IMR-90 (cell line): ENCODE results near the gene NTRK2. TPM values are rescaled to one million over a fixed set of nuclear protein-coding genes. Genes with fewer than 3 reads are reported as not detected.

ENCODE experiments used
- ATAC-seq: fragments of 200-7000 bp; cut with Tn5 transposase; 2 replicates; pipeline ENCODE4 v1.9.1; 2020; ENCODE audit warnings: low read depth, mild to moderate bottlenecking, moderate library complexity
- BruUV-seq: library from RNA; stranded (reverse); fragments of 400-500 nt; replicated peaks from 2 replicates; lab custom pipeline; 2021; lab: Mats Ljungman, UMichigan
- CTCF ChIA-PET: fragments of 300-600 bp; formaldehyde crosslinking; extraction: SDS; loops from one replicate; lab custom pipeline; 2021; ENCODE audit warnings: antibody characterized with exemption; lab: Yijun Ruan, JAX
- POLR2A ChIA-PET: fragments of 300-600 bp; sonication (Branson Sonifier 250); formaldehyde crosslinking; loops from one replicate; lab custom pipeline; 2022; ENCODE audit warnings: antibody characterized with exemption; ENCODE audit not compliant: unreplicated experiment; lab: Charles Lee
- DNase-seq: peaks from one replicate; pipeline ENCODE4 v3.0.0; 2013
- H2AFZ ChIP-seq: replicated peaks from 2 replicates; pipeline ENCODE3; 2013; ENCODE audit warnings: low read length, mild to moderate bottlenecking; ENCODE audit not compliant: poor library complexity
- H2AK5ac ChIP-seq: 2 replicates; pipeline ENCODE4 v1.6.1; 2013; ENCODE audit warnings: low read depth, low read length, inconsistent platforms
- H2AK9ac ChIP-seq: replicated peaks from 2 replicates; pipeline ENCODE3; 2013; ENCODE audit warnings: mild to moderate bottlenecking, low read depth, low read length, moderate library complexity; ENCODE audit not compliant: poor library complexity
- H2BK120ac ChIP-seq: 2 replicates; pipeline ENCODE4 v1.6.1; 2013; ENCODE audit warnings: low read depth, low read length, inconsistent platforms
- H2BK15ac ChIP-seq: 3 replicates; pipeline ENCODE4 v1.6.1; 2013; ENCODE audit warnings: low read depth, low read length, inconsistent platforms
- H2BK20ac ChIP-seq: 2 replicates; pipeline ENCODE4 v1.6.1; 2013; ENCODE audit warnings: low read depth, mild to moderate bottlenecking, inconsistent platforms, low read length, moderate library complexity
- H2BK5ac ChIP-seq: 2 replicates; pipeline ENCODE4 v1.6.1; 2013; ENCODE audit warnings: mild to moderate bottlenecking, low read depth, low read length, inconsistent platforms; ENCODE audit not compliant: poor library complexity, severe bottlenecking
- H3K14ac ChIP-seq: replicated peaks from 2 replicates; pipeline ENCODE4 v1.6.1; 2013; ENCODE audit warnings: low read depth, low read length, inconsistent platforms
- H3K18ac ChIP-seq: 2 replicates; pipeline ENCODE4 v1.6.1; 2013; ENCODE audit warnings: low read depth, low read length, control low read depth
- H3K23ac ChIP-seq: 2 replicates; pipeline ENCODE4 v1.6.1; 2013; ENCODE audit warnings: low read depth, low read length, inconsistent platforms
- H3K27ac ChIP-seq: 2 replicates; pipeline ENCODE4 v1.5.1; 2013; ENCODE audit warnings: mild to moderate bottlenecking, control low read depth, low read length; ENCODE audit not compliant: insufficient read depth
- H3K27me3 ChIP-seq: 2 replicates; pipeline ENCODE4 v1.6.1; 2013; ENCODE audit warnings: low read length; ENCODE audit not compliant: control insufficient read depth, insufficient read depth
- H3K36me3 ChIP-seq: 2 replicates; pipeline ENCODE4 v1.6.1; 2013; ENCODE audit warnings: low read length, mixed read lengths; ENCODE audit not compliant: control insufficient read depth, insufficient read depth
- H3K4ac ChIP-seq: 2 replicates; pipeline ENCODE4 v1.6.1; 2013; ENCODE audit warnings: low read depth, low read length, inconsistent platforms
- H3K4me1 ChIP-seq: 2 replicates; pipeline ENCODE4 v1.6.1; 2013; ENCODE audit warnings: low read length, mixed read lengths; ENCODE audit not compliant: control insufficient read depth, insufficient read depth
- H3K4me2 ChIP-seq: 2 replicates; pipeline ENCODE4 v1.6.1; 2013; ENCODE audit warnings: low read depth, mild to moderate bottlenecking, control low read depth, low read length, moderate library complexity
- H3K4me3 ChIP-seq: 2 replicates; pipeline ENCODE4 v1.5.1; 2013; ENCODE audit warnings: low read depth, mild to moderate bottlenecking, control low read depth, low read length, moderate library complexity; ENCODE audit not compliant: insufficient read depth
- H3K56ac ChIP-seq: 2 replicates; pipeline ENCODE4 v1.6.1; 2013; ENCODE audit warnings: low read length, inconsistent platforms; ENCODE audit not compliant: insufficient read depth; ENCODE audit errors: extremely low read depth
- H3K79me1 ChIP-seq, 2 experiments: 2 replicates each; pipeline ENCODE4 v1.6.1; 2013; ENCODE audit warnings: low read length in 2 of 2, inconsistent platforms in 1 of 2, low read depth in 1 of 2
- H3K9ac ChIP-seq: 2 replicates; pipeline ENCODE4 v1.6.1; 2013; ENCODE audit warnings: low read depth, low read length, control low read depth
- H3K9me1 ChIP-seq: 2 replicates; pipeline ENCODE4 v1.6.1; 2013; ENCODE audit warnings: low read length, inconsistent platforms; ENCODE audit not compliant: insufficient read depth
- H3K9me3 ChIP-seq: 2 replicates; pipeline ENCODE4 v1.6.1; 2013; ENCODE audit warnings: low read length; ENCODE audit not compliant: control insufficient read depth, insufficient read depth
- H4K20me1 ChIP-seq: 2 replicates; pipeline ENCODE4 v1.6.1; 2013; ENCODE audit warnings: low read length, inconsistent platforms; ENCODE audit not compliant: insufficient read depth
- H4K5ac ChIP-seq: 2 replicates; pipeline ENCODE4 v1.6.1; 2013; ENCODE audit warnings: mild to moderate bottlenecking, low read depth, low read length, control low read depth
- H4K8ac ChIP-seq, 2 experiments: 2 replicates each; pipeline ENCODE4 v1.6.1; 2013; ENCODE audit warnings: low read depth in 2 of 2, low read length in 2 of 2, control low read depth in 1 of 2, inconsistent platforms in 1 of 2
- H4K91ac ChIP-seq: 2 replicates; pipeline ENCODE4 v1.6.1; 2013; ENCODE audit warnings: low read depth, low read length, inconsistent platforms; ENCODE audit not compliant: insufficient read depth
- MAFK ChIP-seq: IDR thresholded peaks from 2 replicates; pipeline ENCODE4 v1.6.1; 2012; ENCODE audit warnings: low read depth, low read length, improper control_type of control experiment
- MAZ ChIP-seq: IDR thresholded peaks from 2 replicates; pipeline ENCODE4 v1.6.1; 2012; ENCODE audit warnings: low read depth, mild to moderate bottlenecking, low read length, improper control_type of control experiment, moderate library complexity, borderline replicate concordance
- MXI1 ChIP-seq: IDR thresholded peaks from 2 replicates; pipeline ENCODE4 v1.6.1; 2012; ENCODE audit warnings: low read depth, mild to moderate bottlenecking, low read length, moderate library complexity, borderline replicate concordance
- WGBS, 2 experiments: methylation state at CpG; one replicate each; pipeline versions ENCODE4 v1.1.5 to v1.1.7; 2013; ENCODE audit warnings: missing lambda C conversion rate in 2 of 2; ENCODE audit not compliant: insufficient read length in 1 of 2; ENCODE audit errors: extremely low coverage in 2 of 2; 5-methylcytosine and 5-hydroxymethylcytosine counted together
- dilution Hi-C: fragments of 300-500 bp; cut with HindIII; formaldehyde crosslinking; loops from one replicate; pipeline ENCODE4 v1.14.3; 2018; ENCODE audit warnings: low sequenced_read_pairs; ENCODE audit not compliant: unreplicated experiment
- in situ Hi-C: fragments of 300-500 bp; cut with MboI; formaldehyde crosslinking; loops from 3 replicates; pipeline ENCODE4 v1.14.3; 2019; ENCODE audit warnings: low sequenced_read_pairs, inconsistent platforms, mixed read lengths
- intact Hi-C: fragments of 100-400 bp; cut with micrococcal nuclease; formaldehyde crosslinking; loops from 2 replicates; pipeline ENCODE4 v1.10.0; 2022
- polyA plus RNA-seq, 3 experiments: library from polyadenylated mRNA; depleted of rRNA; stranded (reverse); fragments of >200 nt; gene quantifications; 2 replicates each; pipeline ENCODE4 v1.2.3, GENCODE V29; 2012; ENCODE audit warnings: low replicate concordance in 1 of 3
- total RNA-seq: library from RNA; depleted of rRNA; stranded (reverse); fragments of >200 nt; gene quantifications from 2 replicates; pipeline ENCODE4 v1.2.3, GENCODE V29; 2012
- TF ChIP-seq, protein P1 (sequence below): fragments of 150-350 bp; IDR thresholded peaks from 2 replicates; pipeline ENCODE4 v1.6.1; 2017; ENCODE audit warnings: mild to moderate bottlenecking, antibody characterized with exemption, low read length, low read depth

The NTRK2 gene
- total and polyA plus RNA-seq, 2 of the 4 experiments (the other 2 are of a cell fraction), result under 0.01 to 0.02 TPM

DNA sequence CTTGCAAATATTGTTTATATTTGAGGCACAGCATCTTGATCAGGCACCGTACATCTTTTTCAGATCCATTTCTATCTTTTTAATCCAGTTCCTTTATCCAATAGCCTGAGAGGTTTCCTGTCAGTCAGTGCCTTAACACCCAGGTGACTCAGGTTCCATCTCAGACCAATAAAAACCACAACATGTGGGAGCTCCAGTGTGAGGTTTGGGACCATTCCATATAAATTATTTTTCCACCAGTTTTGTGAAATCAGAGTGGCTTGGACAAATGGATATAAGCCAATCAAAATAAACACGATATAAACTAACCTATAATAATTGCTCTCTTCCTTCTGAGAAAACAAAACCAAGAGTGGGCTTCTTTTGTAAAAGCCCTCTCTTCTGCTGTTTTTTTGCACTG is 351.3 kb downstream of the NTRK2 start:
- no peak overlapping the region for H2AK5ac ChIP-seq
- TF ChIP-seq MAZ (no peak), MXI1 (no peak), MAFK (no peak)
- TF ChIP-seq, protein P1, sequence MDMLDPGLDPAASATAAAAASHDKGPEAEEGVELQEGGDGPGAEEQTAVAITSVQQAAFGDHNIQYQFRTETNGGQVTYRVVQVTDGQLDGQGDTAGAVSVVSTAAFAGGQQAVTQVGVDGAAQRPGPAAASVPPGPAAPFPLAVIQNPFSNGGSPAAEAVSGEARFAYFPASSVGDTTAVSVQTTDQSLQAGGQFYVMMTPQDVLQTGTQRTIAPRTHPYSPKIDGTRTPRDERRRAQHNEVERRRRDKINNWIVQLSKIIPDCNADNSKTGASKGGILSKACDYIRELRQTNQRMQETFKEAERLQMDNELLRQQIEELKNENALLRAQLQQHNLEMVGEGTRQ, result no peak
- H4K8ac ChIP-seq, result no peak overlapping the region
- H2BK5ac ChIP-seq, result no peak overlapping the region
- H3K9me1 ChIP-seq, result no peaks in the 10 kb centered on the region
- H3K9ac ChIP-seq, result no peak overlapping the region
- no peak overlapping the region for H3K27ac ChIP-seq
- no peak overlapping the region for H3K18ac ChIP-seq
- H2AK9ac ChIP-seq, result no peak overlapping the region
- no peak overlapping the region for H3K56ac ChIP-seq
- no peak overlapping the region for H3K14ac ChIP-seq
- peaks cover 14% of the 10 kb centered on the region for H3K9me3 ChIP-seq
- H3K79me1 ChIP-seq, result no peaks in the 10 kb centered on the region
- H2BK20ac ChIP-seq, result no peak overlapping the region
- no peaks in the 10 kb centered on the region for H4K20me1 ChIP-seq
- DNase-seq (no peak), ATAC-seq (no peak)
- no peaks in the 10 kb centered on the region for H3K36me3 ChIP-seq
- in situ Hi-C loops, result no loop called here
- no peaks in the 10 kb centered on the region for H3K4me1 ChIP-seq
- H3K27me3 ChIP-seq, result no peaks in the 10 kb centered on the region
- H3K4me3 ChIP-seq, result no peak overlapping the region
- no peak overlapping the region for H2AFZ ChIP-seq
- CTCF ChIA-PET, result no interaction called here
- no peak overlapping the region for H4K91ac ChIP-seq
- no TSS peak for BruUV-seq
- no peak overlapping the region for H4K5ac ChIP-seq
- H3K23ac ChIP-seq, result no peak overlapping the region
- intact Hi-C loops, result no loop called here
- dilution Hi-C loops, result no loop called here
- POLR2A ChIA-PET, result no interaction called here
- no CpG with 5 or more reads among the region's 2 CpGs for WGBS, 2 experiments
- no peak overlapping the region for H3K4me2 ChIP-seq
- H2BK120ac ChIP-seq, result no peak overlapping the region
- no peak overlapping the region for H2BK15ac ChIP-seq
- no peak overlapping the region for H3K4ac ChIP-seq
